OCI-LY3 (cell line): ENCODE measurements around the gene GATA6.

Experiments
- H2AFZ ChIP-seq: fragments of 200-600, 300-600 bp; shearing (Covaris generic); 2 replicates; pipeline ENCODE4 v1.6.0; 2014; ENCODE audit warnings: antibody characterized with exemption, low read depth, low read length
- H3K27ac ChIP-seq: fragments of 200-600, 300-600 bp; sonication (generic); 2 replicates; pipeline ENCODE4 v1.5.1; 2014; ENCODE audit warnings: mild to moderate bottlenecking, low read length, moderate library complexity, mixed read lengths
- H3K27me3 ChIP-seq: fragments of 200-600, 300-600 bp; sonication (generic); 2 replicates; pipeline ENCODE4 v1.6.1; 2014; ENCODE audit warnings: low read depth, low read length, mixed read lengths
- H3K36me3 ChIP-seq: fragments of 200-600, 300-600 bp; sonication (generic); replicated peaks from 2 replicates; pipeline ENCODE3; 2014; ENCODE audit warnings: low read depth, low read length, mixed read lengths
- H3K4me1 ChIP-seq: fragments of 300-600, 200-600 bp; sonication (generic); 2 replicates; pipeline ENCODE4 v1.6.1; 2014; ENCODE audit warnings: low read length, mixed read lengths
- H3K4me2 ChIP-seq: fragments of 200-600, 300-600 bp; sonication (generic); 2 replicates; pipeline ENCODE4 v1.6.1; 2014; ENCODE audit warnings: low read length, mixed read lengths
- H3K4me3 ChIP-seq: fragments of 300-600, 200-600 bp; sonication (generic); 2 replicates; pipeline ENCODE4 v1.5.1; 2014; ENCODE audit warnings: antibody characterized with exemption, mild to moderate bottlenecking, low read length, moderate library complexity
- H3K79me2 ChIP-seq: fragments of 300-600, 200-600 bp; shearing (Covaris generic); 2 replicates; pipeline ENCODE4 v1.6.1; 2014; ENCODE audit warnings: mild to moderate bottlenecking, low read length, mixed read lengths
- H3K9ac ChIP-seq: fragments of 300-600, 200-600 bp; shearing (Covaris generic); 2 replicates; pipeline ENCODE4 v1.6.0; 2014; ENCODE audit warnings: mild to moderate bottlenecking, low read length, moderate library complexity
- H3K9me3 ChIP-seq: fragments of 200-600, 300-600 bp; shearing (Covaris generic); 2 replicates; pipeline ENCODE4 v1.6.1; 2014; ENCODE audit warnings: low read length, mixed read lengths; ENCODE audit not compliant: insufficient read depth
- H4K20me1 ChIP-seq: fragments of 200-600, 300-600 bp; sonication (generic); 2 replicates; pipeline ENCODE4 v1.6.1; 2016; ENCODE audit warnings: low read length, mixed read lengths; ENCODE audit not compliant: insufficient read depth
- CTCF ChIP-seq: fragments of 200-600, 300-600 bp; sonication (generic); IDR thresholded peaks from 2 replicates; pipeline ENCODE4 v1.5.1; 2014; ENCODE audit warnings: antibody characterized with exemption, low read length, low read depth
- EZH2phosphoT487 ChIP-seq: fragments of 200-600 bp; shearing (Covaris generic); IDR thresholded peaks from 2 replicates; pipeline ENCODE4 v1.6.1; 2018; ENCODE audit warnings: antibody characterized with exemption, mixed run types, low read depth

GATA6 gene

GRCh38 chr18:22229456-22230124 lies 60.2 kb downstream of the GATA6 start:
- Histone ChIP-seq H2AFZ (no peak overlapping the region), H3K9me3 (no peaks in the 10 kb centered on the region), H3K27ac (no peak overlapping the region), H3K4me1 (no peaks in the 10 kb centered on the region), H3K4me2 (no peak overlapping the region), H3K27me3 (peaks cover 3% of the 10 kb centered on the region; the same call in 1 of the 2 replicates), H3K9ac (no peak overlapping the region), H4K20me1 (no peaks in the 10 kb centered on the region), H3K4me3 (no peak overlapping the region), H3K36me3 (no peaks in the 10 kb centered on the region), H3K79me2 (no peaks in the 10 kb centered on the region)
- no peak for TF ChIP-seq CTCF
- TF ChIP-seq EZH2phosphoT487, result no peak

GRCh38 chr18:22230471-22230945 lies 61.1 kb downstream of the GATA6 start:
- no peak overlapping the region for H3K9ac ChIP-seq
- H3K9me3 ChIP-seq, result no peaks in the 10 kb centered on the region
- TF ChIP-seq EZH2phosphoT487 (no peak), CTCF (no peak)
- H3K36me3 ChIP-seq, result no peaks in the 10 kb centered on the region
- no peaks in the 10 kb centered on the region for H3K4me1 ChIP-seq
- peaks cover 3% of the 10 kb centered on the region; the same call in 1 of the 2 replicates for H3K27me3 ChIP-seq
- no peak overlapping the region for H3K4me3 ChIP-seq
- no peak overlapping the region for H3K27ac ChIP-seq
- no peak overlapping the region for H2AFZ ChIP-seq
- no peaks in the 10 kb centered on the region for H3K79me2 ChIP-seq
- no peak overlapping the region for H3K4me2 ChIP-seq
- no peaks in the 10 kb centered on the region for H4K20me1 ChIP-seq

GRCh38 chr18:22233266-22233665 lies 63.9 kb downstream of the GATA6 start:
- H3K27ac ChIP-seq, result no peak overlapping the region
- H3K79me2 ChIP-seq, result no peaks in the 10 kb centered on the region
- H3K4me2 ChIP-seq, result no peak overlapping the region
- H3K9ac ChIP-seq, result no peak overlapping the region
- no peak for TF ChIP-seq EZH2phosphoT487
- no peak for TF ChIP-seq CTCF
- peaks cover 3% of the 10 kb centered on the region; the same call in 1 of the 2 replicates for H3K27me3 ChIP-seq
- no peak overlapping the region for H2AFZ ChIP-seq
- no peaks in the 10 kb centered on the region for H4K20me1 ChIP-seq
- H3K4me3 ChIP-seq, result no peak overlapping the region
- H3K36me3 ChIP-seq, result no peaks in the 10 kb centered on the region
- no peaks in the 10 kb centered on the region for H3K4me1 ChIP-seq
- no peaks in the 10 kb centered on the region for H3K9me3 ChIP-seq

- Histone ChIP-seq H3K36me3 (no peaks in the 10 kb centered on the region), H3K27ac (no peak overlapping the region), H3K4me3 (no peak overlapping the region), H3K9ac (no peak overlapping the region), H4K20me1 (no peaks in the 10 kb centered on the region), H3K79me2 (no peaks in the 10 kb centered on the region), H3K4me2 (no peak overlapping the region), H3K4me1 (no peaks in the 10 kb centered on the region), H2AFZ (no peak overlapping the region), H3K9me3 (no peaks in the 10 kb centered on the region), H3K27me3 (no peaks in the 10 kb centered on the region)
- TF ChIP-seq CTCF (no peak), EZH2phosphoT487 (no peak)
Measured at GRCh38 chr18:22238036-22238435, 68.6 kb downstream of the GATA6 start.
